C4-2B (cell line): ENCODE results near the gene GIT2.

Experiments
- ZFX ChIP-seq: fragments of 450-650 bp; IDR thresholded peaks from 2 replicates; pipeline ENCODE4 v1.6.1; 2017
- TF ChIP-seq, protein P1 (sequence below): fragments of 450-650 bp; conservative IDR thresholded peaks from 2 replicates; pipeline ENCODE4 v1.5.1; 2017; ENCODE audit warnings: mild to moderate bottlenecking

DNA sequence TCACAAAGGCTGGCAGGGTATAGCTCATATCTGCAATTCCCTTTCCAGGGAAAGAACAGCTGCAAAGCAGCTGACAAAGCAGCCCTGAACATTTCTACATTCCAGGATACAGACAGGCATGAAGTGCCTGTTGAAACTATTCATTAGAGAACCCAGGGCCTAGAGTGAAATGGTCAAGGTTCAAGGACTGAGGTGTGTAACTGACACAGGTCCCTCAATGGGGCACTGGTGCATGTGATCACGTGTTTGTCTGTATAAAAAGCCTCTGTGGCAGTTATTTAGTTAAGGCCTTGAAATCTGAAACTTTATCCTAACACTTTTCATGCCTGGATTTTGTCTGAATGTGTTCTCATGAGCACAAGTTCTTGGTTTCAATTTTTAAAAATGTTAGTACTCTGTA lies 47.1 kb downstream of the GIT2 start:
- TF ChIP-seq, protein P1, sequence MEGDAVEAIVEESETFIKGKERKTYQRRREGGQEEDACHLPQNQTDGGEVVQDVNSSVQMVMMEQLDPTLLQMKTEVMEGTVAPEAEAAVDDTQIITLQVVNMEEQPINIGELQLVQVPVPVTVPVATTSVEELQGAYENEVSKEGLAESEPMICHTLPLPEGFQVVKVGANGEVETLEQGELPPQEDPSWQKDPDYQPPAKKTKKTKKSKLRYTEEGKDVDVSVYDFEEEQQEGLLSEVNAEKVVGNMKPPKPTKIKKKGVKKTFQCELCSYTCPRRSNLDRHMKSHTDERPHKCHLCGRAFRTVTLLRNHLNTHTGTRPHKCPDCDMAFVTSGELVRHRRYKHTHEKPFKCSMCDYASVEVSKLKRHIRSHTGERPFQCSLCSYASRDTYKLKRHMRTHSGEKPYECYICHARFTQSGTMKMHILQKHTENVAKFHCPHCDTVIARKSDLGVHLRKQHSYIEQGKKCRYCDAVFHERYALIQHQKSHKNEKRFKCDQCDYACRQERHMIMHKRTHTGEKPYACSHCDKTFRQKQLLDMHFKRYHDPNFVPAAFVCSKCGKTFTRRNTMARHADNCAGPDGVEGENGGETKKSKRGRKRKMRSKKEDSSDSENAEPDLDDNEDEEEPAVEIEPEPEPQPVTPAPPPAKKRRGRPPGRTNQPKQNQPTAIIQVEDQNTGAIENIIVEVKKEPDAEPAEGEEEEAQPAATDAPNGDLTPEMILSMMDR: no peak
- no peak for TF ChIP-seq ZFX
